H1 (cell line): ENCODE data around the gene MAPT. TPM values are rescaled to one million over a fixed set of nuclear protein-coding genes. Genes with fewer than 3 reads are reported as not detected.

ENCODE experiments used
- KDM4A ChIP-seq: IDR thresholded peaks from one replicate; pipeline ENCODE4 v1.7.1; 2012; ENCODE audit warnings: low read depth, mild to moderate bottlenecking, moderate library complexity, low read length, inconsistent platforms; ENCODE audit not compliant: severe bottlenecking
- polyA plus RNA-seq, 7 experiments: library from polyadenylated mRNA; depleted of rRNA in 3 of 7; stranded (reverse) in 5 of 7; unstranded in 2 of 7; fragments of >200 nt in 5 of 7; fragments of 200-250 nt in 2 of 7; gene quantifications; 1 replicate in 5 of 7; 2 replicates in 1 of 7; 4 replicates in 1 of 7; pipeline versions ENCODE4 v1.2.1 to v1.2.3, GENCODE V29; 2011 to 2013; ENCODE audit warnings: missing spikeins in 2 of 7, mixed read lengths in 2 of 7
- total RNA-seq: library from RNA; stranded (reverse); fragmentation: NEBNext Ultra II Directional; extraction: Animal tissue kit (Norgen Biotek cat#: 25700); gene quantifications from 2 replicates; pipeline ENCODE4 v1.2.1, GENCODE V29; 2021

The MAPT gene
- total and polyA plus RNA-seq, 2 of the 8 experiments (the other 6 are each of a cell fraction or from before 2014, with no cell fraction given), result 0.54 to 1.7 TPM

DNA sequence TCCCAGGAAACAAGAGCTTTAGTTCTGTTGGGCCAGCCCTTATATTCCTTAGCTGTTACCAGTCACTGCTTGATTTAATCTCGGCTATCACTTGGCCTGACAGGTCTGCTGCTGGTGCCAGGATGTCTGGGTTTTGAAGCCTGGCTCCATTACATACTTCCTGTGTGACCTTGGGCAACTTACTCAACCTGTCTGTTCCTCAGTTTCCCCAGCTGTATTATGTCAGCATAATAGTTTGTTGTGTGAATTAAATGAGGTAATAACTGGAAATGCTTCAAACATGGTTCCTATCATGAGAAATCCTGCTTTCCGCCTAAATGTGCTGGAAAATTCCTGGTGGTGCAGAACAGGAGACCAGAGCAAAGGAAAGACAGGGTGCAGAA lies 54.1 kb downstream of the MAPT start (continued):
- TF ChIP-seq KDM4A, result no peak
